Measurements from ENCODE around the gene EFCAB12.

The EFCAB12 gene

DNA sequence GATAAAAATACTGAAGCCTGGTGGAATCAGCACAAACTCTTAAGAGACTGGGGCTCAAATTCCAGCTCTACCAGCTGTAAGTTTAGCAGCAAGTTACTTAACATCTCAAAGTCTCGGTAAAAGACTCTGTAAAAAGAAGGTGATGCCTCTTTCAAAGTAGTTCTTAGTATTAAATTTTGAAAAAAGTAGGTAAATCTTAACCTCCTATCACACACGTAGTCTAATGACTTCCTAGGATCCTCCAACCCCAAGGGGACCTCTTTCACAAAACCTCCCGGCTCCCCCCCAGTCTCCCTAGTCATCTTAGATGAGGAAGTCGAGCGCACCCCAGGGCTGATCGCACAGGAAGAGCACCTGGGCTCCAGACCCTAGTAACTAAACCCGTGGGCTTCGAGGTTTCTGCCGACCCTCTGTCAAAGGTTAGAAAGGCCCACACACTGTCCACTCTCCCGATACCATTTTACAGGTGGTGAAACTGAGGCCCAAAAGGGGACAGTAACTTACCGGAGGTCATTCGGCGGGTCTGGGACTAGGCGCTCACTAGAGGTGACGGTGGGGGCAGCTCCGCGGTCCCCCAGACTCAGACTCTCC, 10.9 kb upstream of the EFCAB12 start:
- DNase-seq (ENCODE audit: low read depth, low spot score): no peak
- no peaks in the 10 kb centered on the region for H3K9me3 ChIP-seq (ENCODE audit: insufficient read depth, low read length)
- H3K27me3 ChIP-seq (ENCODE audit: insufficient read depth, insufficient read length): no peaks in the 10 kb centered on the region
- peak overlapping the region; percentile 96 for H3K9ac ChIP-seq (ENCODE audit: insufficient read length, low read depth)
- H3K4me1 ChIP-seq (ENCODE audit: insufficient read depth, insufficient read length): peaks cover 2% of the 10 kb centered on the region
- H3K4me3 ChIP-seq (ENCODE audit: insufficient read length, low read depth): peak overlapping the region; percentile 99
- no peak for TF ChIP-seq ZNF274 (IDR thresholded peaks at IDR 0.05; ENCODE audit: low read depth, low read length)
- TF ChIP-seq SUZ12 (IDR thresholded peaks at IDR 0.05; ENCODE audit: extremely low read depth, insufficient read depth, insufficient read length): no peak
- no peak for TF ChIP-seq YY1 (IDR thresholded peaks at IDR 0.05; ENCODE audit: insufficient read depth, insufficient read length)
- H3K36me3 ChIP-seq (ENCODE audit: insufficient read depth, insufficient read length, low read length): peaks cover 49% of the 10 kb centered on the region

DNA sequence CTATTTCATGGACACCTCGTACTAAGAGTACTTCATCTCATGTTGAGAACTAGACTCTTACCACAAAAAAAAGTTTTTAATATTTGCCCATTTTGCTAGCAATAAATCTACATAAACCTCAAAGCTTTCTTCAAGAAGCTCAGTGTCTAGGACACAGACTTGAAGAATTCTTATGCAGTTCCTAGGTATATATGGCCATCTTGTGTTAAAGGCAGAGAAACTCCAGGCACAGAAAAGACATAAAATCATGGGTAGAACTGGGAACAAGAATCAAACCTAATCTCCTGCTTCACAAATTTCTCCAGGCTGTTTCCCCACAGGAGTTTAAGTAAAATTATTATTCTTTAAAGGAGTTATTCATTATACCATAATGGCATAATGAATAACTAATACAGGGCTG, 6.9 kb upstream of the EFCAB12 start:
- TF ChIP-seq YY1 (IDR thresholded peaks at IDR 0.05; ENCODE audit: insufficient read depth, insufficient read length) (no peak), SUZ12 (IDR thresholded peaks at IDR 0.05; ENCODE audit: extremely low read depth, insufficient read depth, insufficient read length) (no peak), ZNF274 (IDR thresholded peaks at IDR 0.05; ENCODE audit: low read depth, low read length) (no peak)
- H3K9ac ChIP-seq (ENCODE audit: insufficient read length, low read depth): no peak overlapping the region
- no peaks in the 10 kb centered on the region for H3K4me1 ChIP-seq (ENCODE audit: insufficient read depth, insufficient read length)
- H3K9me3 ChIP-seq (ENCODE audit: insufficient read depth, low read length): no peaks in the 10 kb centered on the region
- H3K36me3 ChIP-seq (ENCODE audit: insufficient read depth, insufficient read length, low read length): peaks cover 79% of the 10 kb centered on the region
- H3K4me3 ChIP-seq (ENCODE audit: insufficient read length, low read depth): no peak overlapping the region
- no peaks in the 10 kb centered on the region for H3K27me3 ChIP-seq (ENCODE audit: insufficient read depth, insufficient read length)
- no peak for DNase-seq (ENCODE audit: low read depth, low spot score)

DNA sequence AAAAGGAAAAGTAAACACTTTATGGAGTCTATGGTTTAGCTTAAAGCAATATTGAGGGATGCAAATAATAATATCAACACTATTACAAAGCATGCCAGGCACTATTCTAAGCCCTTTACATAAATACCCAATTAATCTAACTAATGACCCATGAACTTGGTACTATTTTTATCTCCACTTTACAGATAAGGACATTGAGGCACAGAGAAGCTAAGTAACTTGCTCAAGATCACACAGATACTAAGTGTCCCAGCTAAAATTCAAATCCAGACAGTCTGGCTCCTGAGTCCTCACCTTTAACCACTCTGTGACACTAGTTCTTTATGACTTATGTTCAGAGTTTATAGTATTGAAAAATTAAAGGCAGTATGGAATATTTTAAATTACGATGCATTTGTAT, 5.7 kb upstream of the EFCAB12 start:
- H3K36me3 ChIP-seq (ENCODE audit: insufficient read depth, insufficient read length, low read length): peaks cover 89% of the 10 kb centered on the region
- DNase-seq (ENCODE audit: low read depth, low spot score): no peak

DNA sequence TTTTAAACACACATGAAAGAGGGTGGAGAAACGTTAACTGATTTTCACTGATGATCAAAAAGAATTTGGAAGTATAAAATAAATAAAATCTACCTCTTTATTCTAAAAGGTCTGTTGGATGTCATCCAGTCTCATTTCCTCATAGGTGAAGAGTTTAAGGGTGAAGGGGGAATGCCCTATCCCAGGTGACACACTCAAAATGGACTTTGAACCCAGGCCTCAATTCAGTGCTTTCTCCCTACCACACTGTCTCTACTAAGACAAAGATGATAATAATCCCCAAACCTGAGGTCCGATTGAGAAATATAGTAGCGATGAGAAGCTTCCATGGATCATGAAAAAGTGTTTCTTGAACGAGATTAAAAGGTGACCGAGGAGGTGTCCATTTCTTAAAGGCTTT, 5.1 kb upstream of the EFCAB12 start:
- H3K27me3 ChIP-seq (ENCODE audit: insufficient read depth, insufficient read length): no peaks in the 10 kb centered on the region
- DNase-seq (ENCODE audit: low read depth, low spot score): no peak
- peaks cover 89% of the 10 kb centered on the region for H3K36me3 ChIP-seq (ENCODE audit: insufficient read depth, insufficient read length, low read length)
- H3K4me1 ChIP-seq (ENCODE audit: insufficient read depth, insufficient read length): peaks cover 6% of the 10 kb centered on the region
- TF ChIP-seq YY1 (IDR thresholded peaks at IDR 0.05; ENCODE audit: insufficient read depth, insufficient read length) (no peak), ZNF274 (IDR thresholded peaks at IDR 0.05; ENCODE audit: low read depth, low read length) (no peak), SUZ12 (IDR thresholded peaks at IDR 0.05; ENCODE audit: extremely low read depth, insufficient read depth, insufficient read length) (no peak)
- no peaks in the 10 kb centered on the region for H3K9me3 ChIP-seq (ENCODE audit: insufficient read depth, low read length)
- no peak overlapping the region for H3K4me3 ChIP-seq (ENCODE audit: insufficient read length, low read depth)
- H3K9ac ChIP-seq (ENCODE audit: insufficient read length, low read depth): no peak overlapping the region

More for the DNA sequence above, 5.7 kb upstream of the EFCAB12 start:
- H3K9ac ChIP-seq (ENCODE audit: insufficient read length, low read depth): no peak overlapping the region
- H3K4me1 ChIP-seq (ENCODE audit: insufficient read depth, insufficient read length): peaks cover 6% of the 10 kb centered on the region
- TF ChIP-seq SUZ12 (IDR thresholded peaks at IDR 0.05; ENCODE audit: extremely low read depth, insufficient read depth, insufficient read length): no peak
- TF ChIP-seq YY1 (IDR thresholded peaks at IDR 0.05; ENCODE audit: insufficient read depth, insufficient read length): no peak
- TF ChIP-seq ZNF274 (IDR thresholded peaks at IDR 0.05; ENCODE audit: low read depth, low read length): no peak
- no peaks in the 10 kb centered on the region for H3K27me3 ChIP-seq (ENCODE audit: insufficient read depth, insufficient read length)
- no peaks in the 10 kb centered on the region for H3K9me3 ChIP-seq (ENCODE audit: insufficient read depth, low read length)
- H3K4me3 ChIP-seq (ENCODE audit: insufficient read length, low read depth): no peak overlapping the region

DNA sequence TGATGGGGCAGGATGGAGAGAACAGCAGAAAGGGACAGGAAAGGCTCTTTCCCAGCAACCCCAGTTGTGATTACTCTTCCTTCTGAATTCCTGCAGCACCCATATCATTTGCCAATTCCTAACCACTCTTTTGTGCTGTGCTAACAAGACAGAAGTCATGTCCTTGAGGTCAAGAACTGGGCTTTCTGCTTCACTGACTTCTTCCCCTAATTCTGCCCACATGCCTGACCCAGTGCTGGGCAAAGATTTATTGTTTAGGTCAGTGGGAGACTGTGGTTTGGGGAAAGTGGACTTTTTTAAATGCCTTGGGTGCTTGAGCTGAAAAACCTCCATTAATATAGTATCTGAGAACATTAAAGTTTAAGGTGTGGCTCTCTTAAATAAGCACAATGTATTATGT, 4.2 kb upstream of the EFCAB12 start:
- peaks cover 81% of the 10 kb centered on the region for H3K36me3 ChIP-seq (ENCODE audit: insufficient read depth, insufficient read length, low read length)
- DNase-seq (ENCODE audit: low read depth, low spot score): no peak
- H3K9ac ChIP-seq (ENCODE audit: insufficient read length, low read depth): no peak overlapping the region
- peaks cover 6% of the 10 kb centered on the region for H3K4me1 ChIP-seq (ENCODE audit: insufficient read depth, insufficient read length)
- H3K27me3 ChIP-seq (ENCODE audit: insufficient read depth, insufficient read length): peaks cover 7% of the 10 kb centered on the region
- TF ChIP-seq ZNF274 (IDR thresholded peaks at IDR 0.05; ENCODE audit: low read depth, low read length): no peak
- H3K4me3 ChIP-seq (ENCODE audit: insufficient read length, low read depth): no peak overlapping the region
- H3K9me3 ChIP-seq (ENCODE audit: insufficient read depth, low read length): no peaks in the 10 kb centered on the region

DNA sequence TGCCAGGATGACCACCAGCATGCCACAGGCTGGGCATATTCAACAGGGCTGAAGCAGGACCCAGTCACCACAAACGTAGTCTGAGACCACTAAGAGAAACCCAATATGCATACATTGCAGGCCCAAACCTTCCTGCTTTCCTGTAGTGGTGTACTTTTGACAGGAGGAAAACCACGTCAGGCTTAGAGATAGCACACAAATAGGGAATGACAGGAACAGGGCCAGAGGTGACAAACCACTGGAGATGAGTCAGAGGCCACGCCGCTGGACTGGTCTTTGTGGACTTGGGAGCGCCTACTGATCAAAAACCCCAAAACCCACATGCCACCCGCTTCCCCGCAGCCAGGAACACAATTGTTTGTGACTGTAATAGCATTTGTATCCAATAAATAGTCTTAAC, 3.6 kb upstream of the EFCAB12 start:
- Histone ChIP-seq H3K36me3 (ENCODE audit: insufficient read depth, insufficient read length, low read length) (peaks cover 75% of the 10 kb centered on the region), H3K4me1 (ENCODE audit: insufficient read depth, insufficient read length) (peaks cover 6% of the 10 kb centered on the region)

DNA sequence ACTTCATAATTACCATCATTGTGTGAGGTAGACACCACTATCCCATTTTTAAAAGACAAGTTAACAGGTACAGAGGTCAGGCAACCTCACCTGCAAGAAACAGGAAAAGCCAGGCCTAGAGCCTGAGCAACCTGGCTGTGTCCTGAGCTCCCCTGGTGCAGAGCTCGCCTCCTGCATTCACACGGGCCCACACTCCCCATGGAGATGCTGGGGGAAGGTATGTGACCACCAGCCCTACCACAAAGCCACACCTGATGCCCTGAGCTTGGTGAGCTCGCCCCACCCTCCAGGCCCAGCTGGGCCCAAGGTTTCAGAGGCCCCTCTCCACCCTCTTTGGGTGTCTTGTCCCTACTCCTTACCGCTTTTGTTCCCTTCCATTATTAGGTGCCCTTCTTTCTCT, 1.2 kb upstream of the EFCAB12 start:
- Histone ChIP-seq H3K9me3 (ENCODE audit: insufficient read depth, low read length) (no peaks in the 10 kb centered on the region), H3K27me3 (ENCODE audit: insufficient read depth, insufficient read length) (peaks cover 14% of the 10 kb centered on the region), H3K36me3 (ENCODE audit: insufficient read depth, insufficient read length, low read length) (peaks cover 52% of the 10 kb centered on the region), H3K4me1 (ENCODE audit: insufficient read depth, insufficient read length) (peaks cover 11% of the 10 kb centered on the region), H3K4me3 (ENCODE audit: insufficient read length, low read depth) (no peak overlapping the region), H3K9ac (ENCODE audit: insufficient read length, low read depth) (no peak overlapping the region)
- TF ChIP-seq ZNF274 (IDR thresholded peaks at IDR 0.05; ENCODE audit: low read depth, low read length) (no peak), YY1 (IDR thresholded peaks at IDR 0.05; ENCODE audit: insufficient read depth, insufficient read length) (no peak), SUZ12 (IDR thresholded peaks at IDR 0.05; ENCODE audit: extremely low read depth, insufficient read depth, insufficient read length) (no peak)
- DNase-seq (ENCODE audit: low read depth, low spot score): no peak

More for the DNA sequence above, 3.6 kb upstream of the EFCAB12 start:
- TF ChIP-seq ZNF274 (IDR thresholded peaks at IDR 0.05; ENCODE audit: low read depth, low read length): no peak
- no peak for TF ChIP-seq SUZ12 (IDR thresholded peaks at IDR 0.05; ENCODE audit: extremely low read depth, insufficient read depth, insufficient read length)
- TF ChIP-seq YY1 (IDR thresholded peaks at IDR 0.05; ENCODE audit: insufficient read depth, insufficient read length): no peak
- Histone ChIP-seq H3K27me3 (ENCODE audit: insufficient read depth, insufficient read length) (peaks cover 14% of the 10 kb centered on the region), H3K9ac (ENCODE audit: insufficient read length, low read depth) (no peak overlapping the region), H3K4me3 (ENCODE audit: insufficient read length, low read depth) (no peak overlapping the region), H3K9me3 (ENCODE audit: insufficient read depth, low read length) (no peaks in the 10 kb centered on the region)
- DNase-seq (ENCODE audit: low read depth, low spot score): no peak
